ENCODE measurements around the gene CFAP299. TPM values are rescaled to one million over a fixed set of nuclear protein-coding genes. Genes with fewer than 3 reads are reported as not detected.

CFAP299 gene
- polyA plus RNA-seq, 1 experiment = 3.3 TPM

DNA sequence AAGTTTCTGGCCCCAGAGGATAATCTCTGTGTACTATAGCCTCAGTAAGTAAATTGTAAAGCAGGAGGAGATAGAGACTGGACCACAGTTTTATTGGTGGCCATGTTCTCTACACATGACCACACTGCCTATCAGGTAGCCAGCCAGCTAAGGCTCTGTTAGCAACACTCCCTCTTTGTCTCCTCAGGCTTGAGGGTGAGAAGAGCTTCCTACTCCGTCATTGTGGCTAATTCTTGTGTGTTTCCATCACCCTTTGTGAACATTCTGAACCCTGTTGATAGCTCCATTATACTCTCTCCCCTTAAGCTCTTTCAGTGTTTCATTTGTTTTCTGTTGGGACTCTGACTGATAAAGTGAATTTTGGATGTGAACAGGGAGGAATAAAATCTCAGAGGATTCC, 233.4 kb downstream of the CFAP299 start:
- no peaks in the 10 kb centered on the region for H3K27me3 ChIP-seq (ENCODE audit: control insufficient read depth, insufficient read depth, low read length)
- CTCF ChIA-PET = no interaction called here
- TF ChIP-seq CTCF (IDR thresholded peaks at IDR 0.05; ENCODE audit: insufficient read depth, low read depth, low read length) = no peak
- no peak overlapping the region for H3K4me3 ChIP-seq (ENCODE audit: low read depth, low read length)
- DNase-seq (ENCODE audit: low read depth) = no peak
- POLR2A ChIA-PET = no interaction called here
- H3K36me3 ChIP-seq (ENCODE audit: control insufficient read depth, insufficient read depth, low read length) = no peaks in the 10 kb centered on the region

DNA sequence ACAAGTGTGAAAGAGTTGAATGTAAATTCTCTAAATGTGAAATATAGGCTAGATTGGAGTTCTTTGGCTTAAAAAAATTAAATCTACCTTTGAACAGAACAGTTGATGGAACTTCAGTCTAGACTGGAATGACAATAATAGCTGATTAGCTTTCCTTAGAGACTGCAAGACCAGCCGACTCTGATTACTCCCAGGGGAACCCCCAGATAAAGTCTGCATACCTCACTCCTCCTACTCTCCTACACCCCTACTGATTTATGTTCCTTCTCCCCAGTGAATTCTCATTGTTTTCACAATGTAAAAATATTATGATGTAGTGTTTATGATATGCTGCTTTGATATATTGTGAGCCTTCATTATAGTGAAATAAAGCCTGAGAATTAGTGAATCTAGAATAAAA, 241.3 kb downstream of the CFAP299 start:
- ChIA-PET POLR2A (no interaction called here), CTCF (no interaction called here)
- no peaks in the 10 kb centered on the region for H3K36me3 ChIP-seq (ENCODE audit: control insufficient read depth, insufficient read depth, low read length)
- DNase-seq (ENCODE audit: low read depth) = no peak
- no peak for TF ChIP-seq CTCF (IDR thresholded peaks at IDR 0.05; ENCODE audit: insufficient read depth, low read depth, low read length)
- no peaks in the 10 kb centered on the region for H3K27me3 ChIP-seq (ENCODE audit: control insufficient read depth, insufficient read depth, low read length)
- H3K4me3 ChIP-seq (ENCODE audit: low read depth, low read length) = no peak overlapping the region

- Histone ChIP-seq H3K4me3 (ENCODE audit: low read depth, low read length) (no peak overlapping the region), H3K36me3 (ENCODE audit: control insufficient read depth, insufficient read depth, low read length) (no peaks in the 10 kb centered on the region), H3K27me3 (ENCODE audit: control insufficient read depth, insufficient read depth, low read length) (no peaks in the 10 kb centered on the region)
- DNase-seq (ENCODE audit: low read depth) = no peak
- ChIA-PET CTCF (no interaction called here), POLR2A (no interaction called here)
- no peak for TF ChIP-seq CTCF (IDR thresholded peaks at IDR 0.05; ENCODE audit: insufficient read depth, low read depth, low read length)
Measured at GRCh38 chr4:80578001-80578400, 242.5 kb downstream of the CFAP299 start.

DNA sequence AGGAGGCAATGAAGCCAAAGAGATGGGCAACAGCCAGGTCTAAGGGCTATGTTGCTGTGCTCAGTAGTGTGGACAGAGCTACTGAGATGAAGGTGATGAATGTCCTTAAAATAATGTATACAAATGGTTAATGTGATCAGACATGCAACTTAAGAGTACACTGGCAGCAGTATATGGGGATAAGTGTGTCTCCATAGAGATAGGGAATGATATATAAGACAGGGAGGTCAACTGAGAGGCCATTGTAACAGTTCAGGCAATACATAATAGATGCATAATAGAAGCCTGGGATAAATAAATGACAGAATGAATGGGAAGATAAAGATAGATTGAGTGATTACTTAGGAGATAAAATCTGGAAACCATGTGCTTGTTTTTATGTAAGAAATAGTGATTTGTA, 250.0 kb downstream of the CFAP299 start:
- Histone ChIP-seq H3K27me3 (ENCODE audit: control insufficient read depth, insufficient read depth, low read length) (no peaks in the 10 kb centered on the region), H3K4me3 (ENCODE audit: low read depth, low read length) (no peak overlapping the region), H3K36me3 (ENCODE audit: control insufficient read depth, insufficient read depth, low read length) (no peaks in the 10 kb centered on the region)
- no peak for DNase-seq (ENCODE audit: low read depth)
- CTCF ChIA-PET = interaction anchor here (1.6 kb wide), 1 partner anchor 30 kb away, joined by 4 read pairs; no protein-coding TSS in a partner anchor
- TF ChIP-seq CTCF (IDR thresholded peaks at IDR 0.05; ENCODE audit: insufficient read depth, low read depth, low read length) = no peak
- POLR2A ChIA-PET = no interaction called here

DNA sequence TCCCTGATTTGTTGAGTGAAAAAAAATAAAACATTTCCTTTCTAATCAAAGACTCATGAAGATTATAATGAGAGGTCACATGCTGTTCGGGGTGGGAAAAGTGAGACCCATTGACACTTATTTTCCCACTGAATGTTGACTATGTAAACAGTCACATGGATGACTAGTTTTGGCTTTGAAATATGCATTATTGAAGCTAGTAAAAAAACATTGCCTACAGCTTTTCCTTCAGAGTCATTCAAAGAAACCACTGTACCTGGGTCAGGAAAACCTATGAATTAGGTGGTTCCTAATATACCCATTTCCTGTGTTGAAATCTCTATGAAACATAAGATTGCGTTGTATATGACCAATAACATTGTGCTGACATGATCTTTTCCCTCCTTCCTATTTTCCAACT, 251.2 kb downstream of the CFAP299 start:
- Histone ChIP-seq H3K27me3 (ENCODE audit: control insufficient read depth, insufficient read depth, low read length) (no peaks in the 10 kb centered on the region), H3K4me3 (ENCODE audit: low read depth, low read length) (no peak overlapping the region), H3K36me3 (ENCODE audit: control insufficient read depth, insufficient read depth, low read length) (no peaks in the 10 kb centered on the region)
- no peak for TF ChIP-seq CTCF (IDR thresholded peaks at IDR 0.05; ENCODE audit: insufficient read depth, low read depth, low read length)
- CTCF ChIA-PET = interaction anchor here (1.0 kb wide), 1 partner anchor 25 kb away, joined by 3 read pairs; no protein-coding TSS in a partner anchor
- DNase-seq (ENCODE audit: low read depth) = no peak
- POLR2A ChIA-PET = no interaction called here

Data from BJ (cell line).